OCI-LY7 (cell line): ENCODE measurements around the gene PHEX. TPM values are rescaled to one million over a fixed set of nuclear protein-coding genes. Genes with fewer than 3 reads are reported as not detected.

ENCODE experiments used
- BruUV-seq: library from RNA; stranded (reverse); fragments of 400-500 nt; replicated peaks from 2 replicates; lab custom pipeline; 2021; lab: Mats Ljungman, UMichigan
- CTCF ChIA-PET: fragments of 300-600 bp; sonication (Branson Sonifier 250); formaldehyde crosslinking; loops from one replicate; lab custom pipeline; 2022; ENCODE audit warnings: antibody characterized with exemption; ENCODE audit not compliant: unreplicated experiment; lab: Charles Lee
- POLR2A ChIA-PET: fragments of 300-600 bp; sonication (Branson Sonifier 250); formaldehyde crosslinking; loops from one replicate; lab custom pipeline; 2022; ENCODE audit warnings: antibody characterized with exemption; lab: Charles Lee
- DNase-seq: peaks from one replicate; pipeline ENCODE4 v3.0.0-alpha.2; 2015; ENCODE audit warnings: low spot score
- H2AFZ ChIP-seq: fragments of 200-600 bp; sonication (generic), shearing (Covaris generic); 2 replicates; pipeline ENCODE4 v1.6.1; 2014; ENCODE audit warnings: mild to moderate bottlenecking, antibody characterized with exemption, low read length, moderate library complexity
- H3K27ac ChIP-seq: fragments of 200-600 bp; sonication (generic); 2 replicates; pipeline ENCODE4 v1.5.1; 2014; ENCODE audit warnings: mixed run types, low read depth, mild to moderate bottlenecking, moderate library complexity, low read length, inconsistent platforms; ENCODE audit not compliant: poor library complexity, severe bottlenecking
- H3K36me3 ChIP-seq: fragments of 200-600 bp; sonication (generic); 2 replicates; pipeline ENCODE4 v1.6.1; 2014; ENCODE audit warnings: mild to moderate bottlenecking, antibody characterized with exemption, low read length, moderate library complexity, mixed read lengths; ENCODE audit not compliant: insufficient read depth
- H3K4me1 ChIP-seq: fragments of 200-600 bp; sonication (generic); 2 replicates; pipeline ENCODE4 v1.5.1; 2014; ENCODE audit warnings: mild to moderate bottlenecking, low read length; ENCODE audit not compliant: insufficient read depth, poor library complexity, severe bottlenecking
- H3K4me2 ChIP-seq: fragments of 200-600 bp; sonication (generic); 2 replicates; pipeline ENCODE4 v1.6.1; 2014; ENCODE audit warnings: mild to moderate bottlenecking, low read length
- H3K4me3 ChIP-seq: fragments of 200-600 bp; sonication (generic); 2 replicates; pipeline ENCODE4 v1.5.1; 2014; ENCODE audit warnings: mild to moderate bottlenecking, low read depth, low read length; ENCODE audit not compliant: poor library complexity, severe bottlenecking
- H3K79me2 ChIP-seq: fragments of 200-600 bp; sonication (generic); 2 replicates; pipeline ENCODE4 v1.6.1; 2016; ENCODE audit warnings: low read depth, mild to moderate bottlenecking, low read length, moderate library complexity, mixed read lengths; ENCODE audit not compliant: insufficient read depth
- H3K9me2 ChIP-seq: fragments of 200-600 bp; sonication (generic); 2 replicates; pipeline ENCODE4 v1.6.1; 2016; ENCODE audit warnings: mild to moderate bottlenecking, low read length, mixed read lengths; ENCODE audit not compliant: insufficient read depth
- H3K9me3 ChIP-seq: fragments of 200-600 bp; sonication (generic); 2 replicates; pipeline ENCODE4 v1.6.1; 2014; ENCODE audit warnings: mild to moderate bottlenecking, mixed run types, low read length, mixed read lengths
- H4K20me1 ChIP-seq: fragments of 200-600 bp; sonication (generic); 2 replicates; pipeline ENCODE4 v1.6.1; 2014; ENCODE audit warnings: mild to moderate bottlenecking, antibody characterized with exemption, low read length, moderate library complexity, mixed read lengths; ENCODE audit not compliant: insufficient read depth
- EZH2phosphoT487 ChIP-seq: fragments of 200-600 bp; sonication (generic); IDR thresholded peaks from 2 replicates; pipeline ENCODE4 v1.6.1; 2018; ENCODE audit warnings: low read depth, borderline replicate concordance, mild to moderate bottlenecking, mixed run types, antibody characterized with exemption, low read length, moderate library complexity, mixed read lengths
- intact Hi-C: fragments of 100-400 bp; cut with micrococcal nuclease; formaldehyde crosslinking; loops from one replicate; pipeline ENCODE4 v1.10.0; 2022; ENCODE audit not compliant: unreplicated experiment
- total RNA-seq, 2 experiments: library from RNA; depleted of rRNA in 1 of 2; stranded (reverse); fragments of >200 nt in 1 of 2; shearing (Covaris generic) in 1 of 2; gene quantifications; 2 replicates each; pipeline ENCODE4 v1.2.3, GENCODE V29; 2014 to 2022
- TF ChIP-seq, protein P1 (sequence below): fragments of 200-600 bp; sonication (generic); conservative IDR thresholded peaks from 2 replicates; pipeline ENCODE4 v1.5.1; 2014; ENCODE audit warnings: mild to moderate bottlenecking, antibody characterized with exemption, low read length, moderate library complexity, mixed read lengths

Gene PHEX
- total RNA-seq, 2 experiments from 2014 or later = 0.09 TPM; not detected in 1

DNA sequence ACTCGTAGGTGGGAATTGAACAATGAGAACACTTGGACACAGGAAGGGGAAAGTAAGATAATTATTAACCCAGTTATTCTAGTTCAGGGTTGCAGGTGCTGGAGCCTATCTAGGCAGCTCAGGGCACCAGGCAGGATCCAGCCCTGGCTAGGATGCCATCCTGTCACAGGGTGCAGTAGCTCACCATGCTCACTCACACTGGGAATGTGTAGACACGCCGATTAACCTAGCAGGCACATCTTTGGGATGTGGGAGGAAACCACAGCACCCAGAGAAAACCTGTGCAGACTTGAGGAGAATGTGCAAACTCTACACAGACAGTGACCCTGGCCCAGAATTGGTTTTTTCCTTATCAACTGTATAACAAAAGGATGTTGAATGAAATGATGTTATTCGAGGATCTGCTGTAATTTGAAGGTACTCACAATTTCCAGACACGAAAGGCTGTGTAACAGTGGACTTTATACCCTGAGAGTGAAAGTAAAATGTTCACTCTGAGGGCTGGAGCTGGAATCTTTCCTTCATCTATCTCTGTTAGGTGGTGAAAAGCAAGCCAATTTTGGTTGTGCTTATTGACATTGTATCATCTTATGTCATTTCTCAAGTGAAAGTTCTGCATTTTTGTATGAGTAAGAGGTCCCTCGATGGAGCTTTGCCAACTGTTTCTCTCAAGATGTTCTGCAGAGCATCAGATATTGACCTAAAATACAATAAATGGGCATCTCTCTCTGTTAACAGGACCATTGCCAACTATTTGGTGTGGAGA, 78.8 kb downstream of the PHEX start:
- CTCF ChIA-PET = no interaction called here
- Histone ChIP-seq H3K79me2 (no peaks in the 10 kb centered on the region), H2AFZ (no peak overlapping the region), H4K20me1 (no peaks in the 10 kb centered on the region), H3K9me2 (no peaks in the 10 kb centered on the region), H3K36me3 (no peaks in the 10 kb centered on the region), H3K4me1 (no peaks in the 10 kb centered on the region), H3K27ac (no peak overlapping the region), H3K4me2 (no peak overlapping the region), H3K4me3 (no peak overlapping the region), H3K9me3 (no peaks in the 10 kb centered on the region)
- no TSS peak for BruUV-seq
- POLR2A ChIA-PET = no interaction called here
- DNase-seq = no peak
- intact Hi-C loops = no loop called here
- TF ChIP-seq EZH2phosphoT487 = no peak
- TF ChIP-seq, protein P1, sequence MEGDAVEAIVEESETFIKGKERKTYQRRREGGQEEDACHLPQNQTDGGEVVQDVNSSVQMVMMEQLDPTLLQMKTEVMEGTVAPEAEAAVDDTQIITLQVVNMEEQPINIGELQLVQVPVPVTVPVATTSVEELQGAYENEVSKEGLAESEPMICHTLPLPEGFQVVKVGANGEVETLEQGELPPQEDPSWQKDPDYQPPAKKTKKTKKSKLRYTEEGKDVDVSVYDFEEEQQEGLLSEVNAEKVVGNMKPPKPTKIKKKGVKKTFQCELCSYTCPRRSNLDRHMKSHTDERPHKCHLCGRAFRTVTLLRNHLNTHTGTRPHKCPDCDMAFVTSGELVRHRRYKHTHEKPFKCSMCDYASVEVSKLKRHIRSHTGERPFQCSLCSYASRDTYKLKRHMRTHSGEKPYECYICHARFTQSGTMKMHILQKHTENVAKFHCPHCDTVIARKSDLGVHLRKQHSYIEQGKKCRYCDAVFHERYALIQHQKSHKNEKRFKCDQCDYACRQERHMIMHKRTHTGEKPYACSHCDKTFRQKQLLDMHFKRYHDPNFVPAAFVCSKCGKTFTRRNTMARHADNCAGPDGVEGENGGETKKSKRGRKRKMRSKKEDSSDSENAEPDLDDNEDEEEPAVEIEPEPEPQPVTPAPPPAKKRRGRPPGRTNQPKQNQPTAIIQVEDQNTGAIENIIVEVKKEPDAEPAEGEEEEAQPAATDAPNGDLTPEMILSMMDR = no peak

GRCh38 chrX:22116605-22117546, 84.8 kb downstream of the PHEX start:
- Histone ChIP-seq H3K9me3 (no peaks in the 10 kb centered on the region), H3K4me1 (no peaks in the 10 kb centered on the region), H3K4me2 (no peak overlapping the region), H3K4me3 (no peak overlapping the region), H2AFZ (no peak overlapping the region), H3K36me3 (no peaks in the 10 kb centered on the region), H3K27ac (no peak overlapping the region), H3K79me2 (no peaks in the 10 kb centered on the region), H4K20me1 (no peaks in the 10 kb centered on the region), H3K9me2 (no peaks in the 10 kb centered on the region)
- ChIA-PET POLR2A (no interaction called here), CTCF (no interaction called here)
- no peak for DNase-seq
- no TSS peak for BruUV-seq
- intact Hi-C loops = no loop called here
- no peak for TF ChIP-seq EZH2phosphoT487
- TF ChIP-seq, protein P1 = no peak
